ENCODE data around the gene CDRT4. TPM values are rescaled to one million over a fixed set of nuclear protein-coding genes. Genes with fewer than 3 reads are reported as not detected.

CDRT4 gene
- total RNA-seq, 1 donor from 2014 or later: 1.4 TPM

- H3K4me1 ChIP-seq: peaks cover 33% of the 10 kb centered on the region
- H3K27ac ChIP-seq (replicated peaks): peak overlapping the region; percentile 84
- H3K4me3 ChIP-seq: peak overlapping the region; percentile 35
- intact Hi-C loops (cut with micrococcal nuclease): no loop called here
- H3K9me3 ChIP-seq (replicated peaks): peaks cover 10% of the 10 kb centered on the region
- H3K36me3 ChIP-seq: no peaks in the 10 kb centered on the region
- no peaks in the 10 kb centered on the region for H3K27me3 ChIP-seq (ENCODE audit: low read depth)
- peak; percentile 59 for DNase-seq
- TF ChIP-seq CTCF (IDR thresholded peaks at IDR 0.05; ENCODE audit: borderline replicate concordance): peak; percentile 53
Observed at GRCh38 chr17:15456972-15457722, 10.3 kb downstream of the CDRT4 start.

- H3K4me3 ChIP-seq: peak overlapping the region; percentile 35
- peaks cover 39% of the 10 kb centered on the region for H3K4me1 ChIP-seq
- peak; percentile 33 for DNase-seq
- intact Hi-C loops (cut with micrococcal nuclease): no loop called here
- H3K27ac ChIP-seq (replicated peaks): peak overlapping the region; percentile 84
- no peaks in the 10 kb centered on the region for H3K27me3 ChIP-seq (ENCODE audit: low read depth)
- peaks cover 10% of the 10 kb centered on the region for H3K9me3 ChIP-seq (replicated peaks)
- H3K36me3 ChIP-seq: no peaks in the 10 kb centered on the region
- TF ChIP-seq CTCF (IDR thresholded peaks at IDR 0.05; ENCODE audit: borderline replicate concordance): no peak
Observed at GRCh38 chr17:15456496-15456895, 10.9 kb downstream of the CDRT4 start.

GRCh38 chr17:15454346-15454745 lies 13.1 kb downstream of the CDRT4 start:
- no peaks in the 10 kb centered on the region for H3K36me3 ChIP-seq
- H3K4me3 ChIP-seq: no peak overlapping the region
- peak overlapping the region; percentile 17 for H3K27ac ChIP-seq (replicated peaks)
- peaks cover 40% of the 10 kb centered on the region for H3K4me1 ChIP-seq
- intact Hi-C loops (cut with micrococcal nuclease): no loop called here
- TF ChIP-seq CTCF (IDR thresholded peaks at IDR 0.05; ENCODE audit: borderline replicate concordance): no peak
- no peaks in the 10 kb centered on the region for H3K27me3 ChIP-seq (ENCODE audit: low read depth)
- no peak for DNase-seq
- peaks cover 10% of the 10 kb centered on the region for H3K9me3 ChIP-seq (replicated peaks)

- DNase-seq: no peak
- no peaks in the 10 kb centered on the region for H3K36me3 ChIP-seq
- no peaks in the 10 kb centered on the region for H3K27me3 ChIP-seq (ENCODE audit: low read depth)
- H3K27ac ChIP-seq (replicated peaks): peak overlapping the region; percentile 17
- no peak for TF ChIP-seq CTCF (IDR thresholded peaks at IDR 0.05; ENCODE audit: borderline replicate concordance)
- no peak overlapping the region for H3K4me3 ChIP-seq
- intact Hi-C loops (cut with micrococcal nuclease): no loop called here
- peaks cover 39% of the 10 kb centered on the region for H3K4me1 ChIP-seq
- peaks cover 10% of the 10 kb centered on the region for H3K9me3 ChIP-seq (replicated peaks)
Observed at GRCh38 chr17:15453782-15454181, 13.6 kb downstream of the CDRT4 start.

- DNase-seq: no peak
- intact Hi-C loops (cut with micrococcal nuclease): no loop called here
- Histone ChIP-seq H3K27ac (replicated peaks) (peak overlapping the region; percentile 17), H3K4me1 (peaks cover 39% of the 10 kb centered on the region), H3K27me3 (ENCODE audit: low read depth) (no peaks in the 10 kb centered on the region), H3K4me3 (no peak overlapping the region), H3K9me3 (replicated peaks) (peaks cover 10% of the 10 kb centered on the region), H3K36me3 (no peaks in the 10 kb centered on the region)
- TF ChIP-seq CTCF (IDR thresholded peaks at IDR 0.05; ENCODE audit: borderline replicate concordance): no peak
Observed at GRCh38 chr17:15453246-15453645, 14.2 kb downstream of the CDRT4 start.
